Stimulated activated CD8-positive, alpha-beta memory T cell treated with anti-CD3 and anti-CD28 coated beads, Interleukin-15, amount 100 ng/mL, for 24 hours (primary cell): ENCODE measurements around the gene ETFB.

Source experiments
- DNase-seq: peaks from one replicate; pipeline ENCODE4 v3.0.0-alpha.2; 2020; ENCODE audit warnings: low read depth

The ETFB gene

GRCh38 chr19:51351266-51351990 is 14.8 kb downstream of the ETFB start:
- DNase-seq, result no peak

GRCh38 chr19:51347209-51347928 is 18.8 kb downstream of the ETFB start:
- DNase-seq, result no peak

GRCh38 chr19:51346742-51347141 is 19.4 kb downstream of the ETFB start:
- DNase-seq, result no peak

- no peak for DNase-seq
Observed at GRCh38 chr19:51345076-51345620, 21.0 kb downstream of the ETFB start.

- DNase-seq, result no peak
Observed at GRCh38 chr19:51342631-51343569, 23.3 kb downstream of the ETFB start.

GRCh38 chr19:51341976-51342580 is 24.1 kb downstream of the ETFB start, which contains the start of gene VSIG10L:
Gene VSIG10L, minus strand, starts transcription at chr19:51342139. Its CDS starts 15 bp downstream, at chr19:51342124.
- no peak for DNase-seq

- no peak for DNase-seq
Observed at GRCh38 chr19:51341066-51341465, 25.1 kb downstream of the ETFB start.

GRCh38 chr19:51339687-51340656 is 26.2 kb downstream of the ETFB start:
- peak; percentile 90 for DNase-seq

- DNase-seq, result no peak
Observed at GRCh38 chr19:51339313-51339686, 26.9 kb downstream of the ETFB start.

- peak; percentile 65 for DNase-seq
Observed at GRCh38 chr19:51338563-51339312, 27.4 kb downstream of the ETFB start.

GRCh38 chr19:51337861-51338562 is 28.2 kb downstream of the ETFB start:
- DNase-seq, result no peak

- DNase-seq, result no peak
Observed at GRCh38 chr19:51337141-51337860, 28.9 kb downstream of the ETFB start.

GRCh38 chr19:51333836-51334460 is 32.2 kb downstream of the ETFB start:
- DNase-seq, result no peak

- no peak for DNase-seq
Observed at GRCh38 chr19:51331716-51332115, 34.5 kb downstream of the ETFB start.

- no peak for DNase-seq
Observed at GRCh38 chr19:51331193-51331592, 35.0 kb downstream of the ETFB start.

- no peak for DNase-seq
Observed at GRCh38 chr19:51330366-51330765, 35.8 kb downstream of the ETFB start.

GRCh38 chr19:51329411-51329810 is 36.8 kb downstream of the ETFB start:
- DNase-seq, result no peak
